Stromal cell of bone marrow (primary cell): Measurements from ENCODE around the gene GAMT.

Experiments
- DNase-seq: peaks from one replicate; pipeline ENCODE4 v3.0.0-alpha.2; 2012; ENCODE audit warnings: low read depth

GAMT gene

DNA sequence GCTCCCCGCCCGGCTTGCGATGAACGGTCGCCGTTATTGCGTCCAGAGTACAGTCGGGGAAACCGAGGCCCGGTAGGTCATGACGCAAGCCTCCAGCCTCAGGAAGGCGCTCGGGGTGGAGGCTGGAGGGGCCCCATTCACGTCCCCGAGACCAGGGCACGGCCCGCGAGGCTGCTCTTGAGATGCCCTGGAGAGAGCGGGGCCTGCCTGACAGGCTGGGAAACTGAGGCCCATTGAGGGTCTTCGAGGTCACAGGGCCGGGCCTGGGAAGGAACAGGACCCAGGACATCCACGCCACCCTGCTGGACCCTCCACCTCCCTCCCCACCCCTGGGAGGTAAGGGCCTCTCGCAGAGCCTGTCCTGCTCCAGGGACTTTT is 17.3 kb downstream of the GAMT start:
- no peak for DNase-seq

DNA sequence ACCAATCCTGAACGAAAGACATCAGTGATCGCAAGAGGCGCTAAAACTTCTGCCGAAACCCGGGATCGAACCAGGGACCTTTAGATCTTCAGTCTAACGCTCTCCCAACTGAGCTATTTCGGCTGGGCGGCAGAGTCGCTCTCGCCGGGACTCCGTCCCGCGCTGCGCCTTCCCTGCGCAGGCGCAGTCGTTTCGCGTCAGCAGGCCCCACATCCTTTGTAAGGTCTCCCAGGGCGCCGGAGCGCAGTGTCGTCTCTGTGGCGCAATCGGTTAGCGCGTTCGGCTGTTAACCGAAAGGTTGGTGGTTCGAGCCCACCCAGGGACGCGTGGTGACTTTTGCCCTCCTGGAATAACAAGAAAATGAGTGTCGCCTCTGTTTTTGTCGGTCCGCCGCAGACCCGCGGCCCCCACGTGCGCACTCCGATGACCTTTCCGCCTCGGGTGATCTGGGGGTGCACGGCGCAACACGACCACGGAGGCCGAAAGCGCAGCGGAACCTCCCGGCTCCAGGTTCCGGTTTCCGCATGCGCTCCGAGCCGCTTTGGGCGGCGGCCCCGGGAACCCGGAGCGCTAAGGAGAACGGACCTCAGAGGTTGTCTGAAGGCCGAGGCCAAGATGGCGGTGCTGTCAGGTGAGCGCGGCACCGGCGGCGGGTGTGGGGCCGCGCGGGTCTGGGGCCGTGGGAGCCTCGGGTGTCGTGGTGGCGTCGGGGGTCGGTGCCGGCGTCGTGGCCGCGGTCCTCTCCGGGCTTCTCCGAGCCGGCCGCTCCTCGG is 17.8 kb downstream of the GAMT start, which contains the start of gene NDUFS7:
NDUFS7 (plus strand) TSS at position 596 of the 773 bp plus-strand sequence; CDS start at position 616, 20 bp downstream.
- peak; percentile 74 for DNase-seq

DNA sequence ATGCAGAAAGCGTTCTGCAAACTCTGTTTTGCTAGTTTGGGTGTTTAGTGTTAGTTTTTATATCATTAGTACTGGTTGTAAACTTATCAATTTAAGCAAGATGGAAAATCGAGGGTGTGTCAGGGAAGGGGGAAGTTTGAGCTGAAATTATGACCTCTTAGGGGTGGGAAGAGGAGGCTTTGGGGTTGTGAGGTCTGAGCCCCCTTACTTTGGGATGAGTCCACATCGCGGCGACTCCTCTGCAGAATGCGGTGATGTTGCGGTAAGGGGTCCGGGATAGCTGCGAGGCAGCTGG is 18.4 kb downstream of the GAMT start:
- DNase-seq, result no peak

DNA sequence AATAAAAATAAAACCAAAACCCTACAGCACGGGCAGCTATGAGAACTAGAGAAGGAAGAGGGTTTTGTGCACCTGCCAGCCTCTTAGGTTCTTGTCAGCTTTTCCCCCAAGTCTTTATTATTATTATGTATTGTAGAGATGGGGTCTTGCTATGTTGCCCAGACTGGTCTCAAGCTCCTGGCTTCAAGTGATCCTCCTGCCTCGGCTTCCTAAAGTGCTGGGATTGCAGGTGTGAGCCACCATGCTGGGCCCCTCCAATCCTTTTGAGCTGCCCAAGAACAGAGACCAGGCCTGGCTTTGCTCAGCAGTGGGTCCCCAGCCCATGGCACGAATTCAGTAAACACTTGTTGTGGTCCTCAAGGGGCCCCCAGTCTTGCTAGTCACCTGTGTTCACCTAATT is 19.1 kb downstream of the GAMT start:
- no peak for DNase-seq

DNA sequence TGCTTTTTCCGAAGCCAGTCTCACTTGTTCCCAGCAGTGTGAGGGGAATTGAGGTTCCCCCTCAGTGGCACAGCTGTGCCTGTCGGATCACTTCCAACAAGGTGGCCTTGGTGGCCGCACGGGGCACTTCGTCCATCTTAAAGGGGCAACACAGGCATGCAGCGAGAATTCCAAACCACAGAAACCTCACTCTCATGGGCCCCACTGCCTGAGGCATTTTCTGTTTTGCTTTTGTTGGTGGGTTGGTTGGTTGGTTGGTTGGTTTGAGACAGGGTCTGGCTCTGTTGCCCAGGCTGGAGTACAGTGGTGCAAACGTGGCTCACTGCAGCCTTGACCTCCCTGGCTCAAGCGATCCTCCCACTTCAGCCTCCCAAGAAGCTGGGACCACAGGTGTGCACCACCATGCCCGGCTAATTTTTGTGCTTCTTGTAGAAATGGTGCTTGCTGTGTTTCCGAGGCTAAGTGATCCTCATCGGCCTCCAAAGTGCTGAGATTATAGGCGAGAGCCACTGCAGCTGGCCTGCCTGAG is 21.3 kb downstream of the GAMT start:
- no peak for DNase-seq

DNA sequence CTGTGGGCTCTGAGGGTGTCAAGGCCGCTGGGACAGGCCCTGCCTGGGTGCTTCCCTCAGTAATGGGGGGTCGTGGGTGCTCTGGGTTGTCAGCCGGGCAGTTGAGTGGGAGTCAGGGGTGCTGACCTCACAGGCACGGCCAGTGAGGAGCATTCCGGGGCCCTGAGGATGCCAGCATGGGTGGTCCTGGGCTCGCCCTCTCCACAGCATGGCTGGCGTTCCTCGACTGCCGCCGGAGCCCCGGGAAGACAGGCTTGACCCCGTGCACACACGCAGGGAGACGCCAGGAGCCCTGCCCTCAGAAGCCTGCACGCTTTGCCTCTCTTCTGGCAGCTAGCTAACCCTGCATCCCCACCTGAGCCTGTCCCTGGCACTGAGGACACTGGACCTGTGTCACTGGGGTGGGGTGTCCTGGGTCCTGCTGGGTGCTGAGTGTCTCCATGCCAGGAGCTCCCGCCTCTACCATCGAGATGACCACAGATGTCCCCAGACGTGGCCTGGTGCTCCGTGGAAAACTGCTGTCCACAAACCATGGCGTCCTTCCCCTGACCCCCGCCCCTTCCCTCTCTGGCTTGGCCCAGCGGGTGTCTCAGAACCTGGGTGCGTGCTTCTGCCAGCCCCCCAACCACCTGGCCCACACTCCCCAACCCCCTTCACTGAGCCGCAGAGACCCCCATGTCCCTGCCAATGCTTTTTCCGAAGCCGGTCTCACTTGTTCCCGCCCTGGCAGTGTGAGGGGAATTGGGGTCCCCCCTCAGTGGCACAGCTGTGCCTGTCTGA is 22.0 kb downstream of the GAMT start:
- no peak for DNase-seq

DNA sequence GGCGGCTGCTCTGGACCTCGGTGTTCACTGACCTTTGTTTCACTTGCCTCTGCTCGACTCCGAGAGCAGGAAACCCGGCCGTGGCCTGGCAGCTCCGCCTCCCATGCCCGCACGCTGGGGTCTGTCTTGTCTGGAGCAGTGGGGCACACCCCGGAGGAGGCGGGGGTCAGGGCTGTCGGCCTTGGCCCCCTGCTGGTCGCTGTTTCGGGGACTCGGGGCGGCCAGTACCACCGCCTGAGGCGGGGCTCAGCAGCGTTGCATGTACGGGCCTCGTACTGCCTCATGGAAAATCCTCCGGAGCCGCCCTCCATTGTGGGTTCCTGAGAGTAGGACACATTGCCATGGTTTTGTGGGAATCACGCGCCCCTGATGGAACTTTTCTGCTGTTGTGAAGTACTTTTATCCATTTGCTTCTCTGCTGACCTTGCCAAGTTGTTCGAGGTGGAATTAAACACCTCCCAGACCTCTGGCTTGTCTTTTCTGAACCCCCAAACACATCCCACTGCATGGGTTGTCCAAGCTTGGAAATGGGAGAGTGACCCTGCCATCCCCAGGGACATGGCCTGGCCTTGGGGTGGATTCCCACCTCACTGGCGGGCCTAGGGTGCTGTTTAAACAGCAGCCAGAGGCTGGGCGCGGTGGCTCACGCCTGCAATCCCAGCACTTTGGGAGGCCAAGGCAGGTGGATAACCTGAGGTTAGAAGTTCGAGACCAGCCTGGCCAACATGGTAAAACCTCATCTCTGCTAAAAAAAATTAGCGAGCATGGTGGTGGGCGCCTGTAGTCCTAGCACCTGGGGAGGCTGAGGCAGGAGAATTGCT is 23.2 kb downstream of the GAMT start:
- DNase-seq, result no peak

DNA sequence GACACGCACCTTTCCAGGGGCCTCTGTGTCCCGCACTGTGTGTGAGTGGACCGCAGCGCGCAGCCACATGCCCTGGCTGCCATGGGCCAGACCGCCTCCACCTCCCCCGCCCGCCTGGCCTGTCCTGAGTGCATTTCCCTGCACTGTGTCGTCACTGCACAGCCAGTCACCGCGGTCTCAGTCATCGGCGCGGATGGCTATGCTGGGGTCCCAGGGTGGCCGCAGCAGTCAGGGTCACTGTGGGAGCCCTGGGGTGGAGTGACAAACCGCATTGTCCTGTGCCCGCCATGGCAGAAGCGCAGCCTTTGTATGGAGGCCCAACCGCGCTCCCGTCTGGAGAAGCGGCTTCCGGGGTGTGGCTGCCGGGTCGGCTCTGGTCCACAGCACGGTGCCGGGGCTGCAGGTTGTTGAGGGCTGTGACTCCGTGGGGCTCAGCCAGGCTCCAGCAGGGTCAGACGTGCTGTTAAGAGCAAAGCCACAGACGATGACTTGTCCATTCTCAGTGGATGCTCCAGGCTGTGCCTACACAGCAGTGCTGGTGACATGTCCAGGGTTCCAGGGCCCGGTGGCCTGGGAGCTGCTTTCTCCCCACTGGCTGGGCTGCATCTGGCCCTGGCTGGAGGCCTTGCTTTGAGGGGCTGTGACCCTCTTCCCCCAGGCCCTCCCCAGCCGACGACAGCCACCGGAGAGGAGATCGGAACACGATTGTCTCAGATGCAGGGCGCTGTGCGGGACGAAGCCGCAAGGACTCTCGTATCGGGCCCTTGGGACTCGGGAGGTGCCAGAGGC is 24.0 kb downstream of the GAMT start:
- no peak for DNase-seq

DNA sequence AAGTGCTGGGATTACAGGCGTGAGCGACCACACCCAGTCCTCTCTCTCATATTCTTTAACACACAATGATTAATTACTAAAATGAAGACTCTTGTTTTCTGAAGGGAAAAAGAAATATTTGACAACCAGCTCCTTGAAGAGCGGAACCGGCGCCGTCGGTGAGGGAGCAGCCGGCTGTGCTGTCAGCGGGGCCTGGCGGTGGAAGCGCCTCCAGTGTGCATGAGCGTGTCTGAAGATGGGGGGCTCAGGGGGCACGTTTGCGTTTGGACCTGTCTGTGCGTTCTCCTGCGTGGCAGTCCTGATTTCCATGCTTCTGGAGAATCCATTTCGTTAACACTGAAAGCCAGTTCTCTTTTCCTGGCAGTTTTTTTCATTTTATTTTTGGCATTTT is 24.9 kb downstream of the GAMT start:
- no peak for DNase-seq

DNA sequence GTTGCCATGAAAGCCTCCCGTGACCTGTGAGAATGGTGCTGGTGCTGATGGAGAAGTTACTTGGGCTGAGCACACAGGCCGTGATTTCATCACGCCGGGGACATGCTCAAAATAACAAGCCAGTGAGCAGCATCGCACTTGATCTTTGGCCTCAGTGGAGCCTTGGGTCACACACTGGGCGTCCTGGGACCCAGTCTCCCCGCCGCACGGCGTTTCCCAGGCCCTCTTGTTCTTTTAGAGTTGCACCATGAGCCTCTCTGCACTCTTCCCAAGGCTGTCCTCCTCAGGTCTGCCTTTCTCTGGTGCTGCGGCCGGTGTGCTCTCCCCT is 27.1 kb downstream of the GAMT start:
- no peak for DNase-seq

DNA sequence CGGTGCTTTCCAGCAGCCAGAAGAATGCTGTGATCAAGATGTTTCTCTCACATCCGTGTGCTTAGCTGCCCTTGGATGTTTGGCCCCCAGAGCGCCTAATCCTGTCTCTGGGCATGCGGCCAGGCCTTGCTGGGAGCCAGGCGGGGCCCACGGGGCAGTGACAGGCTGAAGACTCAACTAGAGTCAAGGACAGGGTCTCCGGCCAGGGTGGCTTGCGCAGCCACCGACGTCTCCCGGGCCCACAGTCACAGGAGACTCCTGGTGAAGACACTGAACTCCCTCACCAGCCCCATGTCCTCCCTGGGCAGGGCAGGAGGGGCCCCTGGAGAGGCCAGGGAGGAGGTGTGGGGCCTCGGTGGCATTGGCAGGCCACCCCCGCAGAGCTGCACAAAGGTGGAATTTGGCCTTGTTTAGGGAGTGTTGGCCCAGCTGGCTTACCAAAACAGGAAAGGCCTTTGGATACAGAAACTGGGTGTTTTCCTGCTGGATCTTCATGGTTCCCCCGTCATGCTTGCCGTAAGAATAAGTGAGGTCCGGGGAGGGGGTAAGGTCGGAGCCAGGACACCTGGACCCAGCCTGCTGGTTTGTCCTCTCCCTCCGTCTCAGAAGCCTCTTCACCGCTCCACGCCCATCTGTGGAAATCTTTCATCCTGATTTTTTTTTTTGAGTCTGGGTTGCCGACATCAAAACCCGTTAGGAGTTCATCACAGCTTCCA is 27.6 kb downstream of the GAMT start:
- DNase-seq, result no peak

DNA sequence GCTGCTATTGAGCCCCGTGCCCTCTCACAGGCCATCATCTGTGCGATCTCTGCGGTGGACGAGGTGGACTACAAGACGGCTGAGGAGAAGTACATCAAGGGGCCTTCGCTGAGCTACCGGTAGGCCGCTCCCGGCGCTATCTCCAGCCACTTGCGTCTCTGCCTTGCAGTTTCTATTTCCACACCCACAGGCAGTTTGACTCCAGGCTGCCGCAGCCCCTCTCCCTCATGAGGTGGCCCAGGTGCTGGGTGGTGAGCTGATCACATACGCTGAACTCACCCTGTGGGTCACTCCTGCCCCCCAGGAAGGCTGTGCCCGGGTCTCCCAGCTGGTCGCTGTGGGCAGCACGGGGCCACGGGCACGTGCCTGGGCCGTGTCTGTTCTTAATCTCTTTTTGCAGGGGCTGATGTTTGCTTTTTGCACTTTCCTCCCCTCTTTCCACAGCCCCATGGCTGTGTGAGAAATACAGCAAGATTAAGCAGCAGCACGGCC is 28.3 kb downstream of the GAMT start:
- DNase-seq, result no peak

DNA sequence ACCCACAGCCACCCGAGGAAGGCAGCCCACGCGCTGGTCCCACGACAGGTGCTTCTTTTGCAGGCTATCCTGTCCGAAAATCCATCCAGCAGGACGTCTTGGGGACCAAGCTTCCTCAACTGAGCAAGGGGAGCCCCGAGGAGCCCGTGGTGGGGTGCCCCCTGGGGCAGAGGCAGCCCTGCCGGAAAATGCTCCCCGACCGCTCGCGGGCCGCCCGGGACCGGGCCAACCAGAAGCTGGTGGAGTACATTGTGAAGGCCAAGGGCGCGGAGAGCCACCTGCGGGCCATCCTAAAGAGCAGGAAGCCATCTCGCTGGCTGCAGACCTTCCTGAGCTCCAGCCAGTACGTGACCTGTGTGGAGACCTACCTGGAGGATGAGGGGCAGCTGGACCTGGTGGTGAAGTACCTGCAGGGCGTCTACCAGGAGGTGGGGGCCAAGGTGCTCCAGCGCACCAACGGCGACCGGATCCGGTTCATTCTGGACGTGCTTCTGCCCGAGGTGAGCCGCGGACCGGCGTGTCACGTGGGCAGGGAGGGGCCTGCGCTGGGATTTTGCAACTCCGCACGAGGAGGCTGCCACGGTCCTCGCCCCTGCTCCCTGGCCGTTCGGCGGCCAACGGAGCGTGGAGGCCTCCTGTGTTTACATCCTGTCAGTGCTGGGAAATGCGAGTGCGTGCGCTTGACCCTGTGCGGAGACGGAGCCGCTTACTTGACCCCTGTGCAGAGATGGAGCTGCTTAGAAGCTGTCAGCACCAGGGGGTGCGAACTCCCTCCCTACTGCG is 30.6 kb downstream of the GAMT start:
- DNase-seq, result no peak

DNA sequence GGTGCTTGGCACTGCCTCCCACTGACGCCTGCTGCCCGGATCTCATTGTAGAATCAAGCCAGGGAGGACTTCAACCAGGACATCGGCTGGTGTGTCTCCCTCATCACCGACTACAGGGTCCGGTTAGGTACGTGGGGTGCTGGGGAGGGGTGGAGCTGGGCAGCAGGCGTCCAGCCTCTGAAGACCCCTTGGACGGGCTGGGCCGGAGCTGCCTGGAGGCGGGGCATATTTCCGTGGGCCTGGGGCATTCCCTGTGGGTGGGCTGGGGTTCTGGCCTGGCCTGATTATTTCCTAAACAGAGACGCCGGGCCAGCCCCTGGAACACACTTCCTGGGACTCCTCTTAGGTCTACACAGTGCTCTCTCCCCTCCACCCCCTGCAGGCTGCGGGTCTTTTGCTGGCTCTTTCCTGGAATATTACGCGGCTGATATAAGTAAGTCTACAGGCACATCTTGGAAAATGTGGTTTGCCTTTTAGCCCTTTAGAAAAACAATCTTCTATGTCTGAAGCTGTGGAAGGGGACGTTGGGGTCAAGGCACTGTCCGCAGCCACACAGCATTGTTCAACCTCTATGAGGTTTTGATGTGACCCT is 32.0 kb downstream of the GAMT start:
- no peak for DNase-seq

DNA sequence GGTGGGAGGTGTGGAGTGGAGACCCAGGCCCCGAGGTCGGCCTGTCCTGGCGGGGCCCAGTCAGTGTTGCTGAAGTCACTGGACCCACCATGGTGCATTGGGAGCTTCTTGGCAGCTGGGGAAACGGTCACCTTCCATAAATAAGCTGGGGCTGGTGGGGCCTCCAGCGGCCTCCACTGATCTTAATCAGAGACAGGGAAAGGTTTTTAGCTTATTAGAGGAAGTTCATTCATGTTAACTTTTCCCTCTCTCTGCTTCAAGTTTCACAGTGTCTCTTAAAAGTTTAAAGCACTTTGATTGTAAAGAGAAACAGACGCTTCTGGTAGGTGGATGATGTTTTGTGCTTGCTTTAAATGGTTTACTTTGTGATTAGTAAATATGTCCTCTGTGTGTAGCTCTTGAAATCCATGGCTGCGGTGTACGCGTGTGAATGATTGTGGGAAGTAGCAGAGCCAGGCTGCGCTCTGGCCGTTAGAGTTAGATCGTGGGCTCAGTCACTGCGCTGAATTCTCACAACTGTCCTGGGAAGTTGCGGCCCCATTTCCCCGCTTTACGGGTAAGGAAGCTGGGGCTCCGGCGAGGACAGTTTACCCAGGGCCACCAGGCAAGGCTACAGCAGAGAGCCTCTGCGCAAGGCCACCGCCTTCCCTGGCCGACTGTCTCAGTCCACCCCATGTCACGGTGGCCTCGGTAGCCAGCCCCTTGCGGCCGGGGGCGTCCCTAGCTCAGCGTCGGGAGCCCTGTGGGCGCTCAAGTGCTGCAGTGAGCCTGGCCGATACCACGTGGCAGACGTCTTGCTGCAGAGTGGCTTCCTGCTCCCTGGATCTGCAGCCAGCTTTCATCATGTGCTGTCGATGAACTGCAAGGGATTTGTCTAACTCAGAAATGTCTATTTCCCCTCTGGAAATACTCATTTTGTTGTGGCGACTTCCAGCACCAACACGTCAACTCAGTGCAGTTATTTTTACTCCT is 34.2 kb downstream of the GAMT start:
- no peak for DNase-seq

DNA sequence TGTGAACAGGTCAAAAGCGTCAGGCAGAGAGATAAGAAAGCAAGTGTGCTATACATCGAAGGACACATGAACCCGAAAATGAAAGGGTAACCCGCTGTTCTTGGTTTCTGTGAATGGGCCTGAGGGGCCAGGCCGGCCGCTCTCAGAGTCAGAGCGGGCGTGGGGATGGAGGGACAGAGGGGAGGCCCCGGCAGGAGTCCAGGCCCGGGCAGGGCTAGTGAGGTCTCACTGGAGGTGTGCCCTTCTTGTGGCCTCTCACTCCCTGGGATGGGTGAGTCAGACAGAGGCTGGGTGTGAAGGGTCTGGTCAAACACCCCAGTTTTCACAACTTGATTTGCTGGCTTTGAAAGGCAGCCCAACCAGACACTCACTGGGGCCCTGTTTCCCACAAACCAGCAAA is 35.0 kb downstream of the GAMT start:
- no peak for DNase-seq

DNA sequence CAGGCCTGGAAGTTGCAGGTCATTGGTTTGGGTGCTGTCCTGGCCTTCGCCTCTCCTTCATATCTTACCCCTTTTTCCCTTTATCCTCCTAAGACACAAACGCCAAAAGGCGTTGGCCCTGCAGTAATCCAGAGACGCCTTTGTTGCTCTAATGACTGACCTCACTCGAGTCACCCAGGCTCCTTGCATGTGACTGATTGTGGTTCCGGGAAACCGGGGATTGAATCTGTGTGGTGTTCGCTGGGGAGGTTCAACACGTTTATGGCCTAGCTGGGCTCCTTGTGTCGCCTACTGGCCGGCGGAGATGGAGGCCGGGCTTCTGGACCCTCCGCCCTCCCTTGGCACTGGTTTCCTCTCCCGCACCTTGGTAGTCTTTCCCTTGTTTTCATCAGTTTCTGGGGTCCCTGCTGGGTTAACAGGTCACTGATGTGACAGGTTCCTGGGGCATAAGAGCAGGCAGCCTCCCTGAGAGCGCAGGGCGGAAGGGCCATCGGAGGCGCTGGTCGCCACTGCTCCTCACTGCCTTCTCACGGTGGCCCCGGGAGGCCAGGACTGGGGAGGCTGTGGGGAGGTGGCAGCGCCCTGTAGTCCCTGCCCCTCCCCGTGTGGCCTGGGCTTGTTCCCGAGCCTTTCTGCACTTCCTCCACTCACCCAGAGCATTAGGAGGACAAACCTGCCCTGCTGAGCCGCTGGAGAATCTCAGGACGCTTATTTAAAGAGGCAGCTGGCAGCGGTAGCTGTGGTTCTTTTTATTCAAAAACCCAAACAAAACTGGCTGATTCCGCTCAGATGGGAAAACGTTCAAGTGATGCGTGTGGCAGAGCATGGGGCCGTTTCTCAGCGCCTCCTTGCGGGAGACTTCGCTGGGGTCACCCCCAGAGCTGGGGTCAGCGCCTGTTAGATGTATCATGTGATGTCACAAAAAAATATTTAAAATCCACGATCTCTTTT is 35.7 kb downstream of the GAMT start:
- DNase-seq, result no peak
